Anterior cingulate cortex (tissue), 58 donors: ENCODE measurements around the gene KBTBD3.
"Not testable (repeated sequence)": the region's sequence is repeated elsewhere in the genome, so short reads cannot be mapped to it uniquely, and the experiment has no call there.

Experiments
- DNase-seq, 58 donors: peaks; one replicate each; lab custom pipeline; 2025; lab: John Stamatoyannopoulos, UW

Gene KBTBD3

GRCh38 chr11:106061954-106062949 is 14.9 kb downstream of the KBTBD3 start:
- no peak for DNase-seq

- no peak for DNase-seq
Observed at GRCh38 chr11:106061249-106061784, 15.8 kb downstream of the KBTBD3 start.

- DNase-seq = no peak
Observed at GRCh38 chr11:106059617-106060016, 17.5 kb downstream of the KBTBD3 start.

- not testable (repeated sequence) for DNase-seq
Observed at GRCh38 chr11:106058377-106058776, 18.8 kb downstream of the KBTBD3 start.

GRCh38 chr11:106051103-106051502 is 26.0 kb downstream of the KBTBD3 start:
- no peak for DNase-seq

- DNase-seq = no peak
Observed at GRCh38 chr11:106049727-106050476, 27.2 kb downstream of the KBTBD3 start.

- no peak for DNase-seq
Observed at GRCh38 chr11:106047631-106048030, 29.5 kb downstream of the KBTBD3 start.

- DNase-seq = no peak
Observed at GRCh38 chr11:106043540-106043939, 33.6 kb downstream of the KBTBD3 start.

- DNase-seq = no peak
Observed at GRCh38 chr11:106032861-106033260, 44.3 kb downstream of the KBTBD3 start.

GRCh38 chr11:106031936-106032335 is 45.2 kb downstream of the KBTBD3 start:
- no peak for DNase-seq

- no peak for DNase-seq
Observed at GRCh38 chr11:106031202-106031810, 45.8 kb downstream of the KBTBD3 start.

GRCh38 chr11:106030609-106031008 is 46.5 kb downstream of the KBTBD3 start:
- DNase-seq = no peak

GRCh38 chr11:106022795-106023275 is 54.3 kb downstream of the KBTBD3 start:
- no peak for DNase-seq

- peak; percentile 88 to 100 (median 99) for DNase-seq
Observed at GRCh38 chr11:106021967-106022794, 55.0 kb downstream of the KBTBD3 start, which contains the start of gene MSANTD4. Gene MSANTD4, minus strand, starts transcription at chr11:106022240. Its CDS starts 11,323 bp downstream, at chr11:106010917.

GRCh38 chr11:106021181-106021966 is 55.8 kb downstream of the KBTBD3 start:
- no peak for DNase-seq

- DNase-seq = no peak
Observed at GRCh38 chr11:106017093-106017492, 60.1 kb downstream of the KBTBD3 start.

GRCh38 chr11:106015066-106015465 is 62.1 kb downstream of the KBTBD3 start:
- DNase-seq = no peak

GRCh38 chr11:106014620-106015019 is 62.5 kb downstream of the KBTBD3 start:
- DNase-seq = no peak

GRCh38 chr11:106014035-106014434 is 63.1 kb downstream of the KBTBD3 start:
- DNase-seq = no peak
